Measurements from ENCODE around the gene HINFP.

HINFP gene

DNA sequence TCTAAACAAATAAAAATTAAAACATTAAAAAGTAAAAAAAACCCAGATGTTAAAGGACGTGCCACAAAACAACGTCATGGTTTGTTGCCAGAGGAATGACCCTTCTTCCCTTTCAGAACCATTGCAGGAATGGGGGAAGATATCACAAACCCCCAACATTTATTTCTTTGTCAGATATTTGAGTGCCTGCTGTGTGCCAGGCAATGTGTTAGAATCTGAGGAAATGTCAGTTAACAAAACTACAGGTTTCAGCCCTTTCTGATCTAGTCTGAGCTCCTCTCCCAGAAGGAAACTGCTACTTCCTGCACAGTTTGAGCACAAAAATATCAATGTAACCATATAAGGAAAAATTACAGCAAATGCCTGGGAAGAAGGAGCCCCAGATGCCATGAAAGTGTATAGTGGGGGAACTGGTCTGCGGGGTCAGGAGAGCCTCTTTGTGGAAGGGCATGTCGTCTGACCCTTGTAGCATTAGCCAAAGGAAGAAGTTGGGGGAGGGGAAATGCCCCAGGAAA lies 56.8 kb downstream of the HINFP start:
- Histone ChIP-seq H3K27me3 (ENCODE audit: insufficient read depth, poor library complexity, severe bottlenecking) (no peaks in the 10 kb centered on the region), H3K4me3 (replicated peaks; ENCODE audit: insufficient read depth, low read length) (no peak overlapping the region), H3K27ac (replicated peaks) (peak overlapping the region; percentile 55)
- TF ChIP-seq SPI1 (IDR thresholded peaks at IDR 0.05; ENCODE audit: borderline replicate concordance, low read depth) = no peak
- TF ChIP-seq, protein P1, sequence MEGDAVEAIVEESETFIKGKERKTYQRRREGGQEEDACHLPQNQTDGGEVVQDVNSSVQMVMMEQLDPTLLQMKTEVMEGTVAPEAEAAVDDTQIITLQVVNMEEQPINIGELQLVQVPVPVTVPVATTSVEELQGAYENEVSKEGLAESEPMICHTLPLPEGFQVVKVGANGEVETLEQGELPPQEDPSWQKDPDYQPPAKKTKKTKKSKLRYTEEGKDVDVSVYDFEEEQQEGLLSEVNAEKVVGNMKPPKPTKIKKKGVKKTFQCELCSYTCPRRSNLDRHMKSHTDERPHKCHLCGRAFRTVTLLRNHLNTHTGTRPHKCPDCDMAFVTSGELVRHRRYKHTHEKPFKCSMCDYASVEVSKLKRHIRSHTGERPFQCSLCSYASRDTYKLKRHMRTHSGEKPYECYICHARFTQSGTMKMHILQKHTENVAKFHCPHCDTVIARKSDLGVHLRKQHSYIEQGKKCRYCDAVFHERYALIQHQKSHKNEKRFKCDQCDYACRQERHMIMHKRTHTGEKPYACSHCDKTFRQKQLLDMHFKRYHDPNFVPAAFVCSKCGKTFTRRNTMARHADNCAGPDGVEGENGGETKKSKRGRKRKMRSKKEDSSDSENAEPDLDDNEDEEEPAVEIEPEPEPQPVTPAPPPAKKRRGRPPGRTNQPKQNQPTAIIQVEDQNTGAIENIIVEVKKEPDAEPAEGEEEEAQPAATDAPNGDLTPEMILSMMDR (IDR thresholded peaks at IDR 0.05; ENCODE audit: insufficient read depth, low read length) = no peak
- no peak for TF ChIP-seq GABPA (IDR thresholded peaks at IDR 0.05; ENCODE audit: low read depth)
- TF ChIP-seq REST (IDR thresholded peaks at IDR 0.05; ENCODE audit: insufficient replicate concordance, low read depth) = no peak
- no peak for TF ChIP-seq POLR2AphosphoS5 (IDR thresholded peaks at IDR 0.05; ENCODE audit: low read depth)
- DNase-seq (ENCODE audit: low read depth in 1 of 2, low spot score in 1 of 2) = no peak

GRCh38 chr11:119179342-119179741 lies 58.0 kb downstream of the HINFP start:
- H3K27ac ChIP-seq (replicated peaks) = no peak overlapping the region
- TF ChIP-seq POLR2AphosphoS5 (IDR thresholded peaks at IDR 0.05; ENCODE audit: low read depth) (no peak), GABPA (IDR thresholded peaks at IDR 0.05; ENCODE audit: low read depth) (no peak), REST (IDR thresholded peaks at IDR 0.05; ENCODE audit: insufficient replicate concordance, low read depth) (no peak), SPI1 (IDR thresholded peaks at IDR 0.05; ENCODE audit: borderline replicate concordance, low read depth) (no peak)
- TF ChIP-seq, protein P1 (IDR thresholded peaks at IDR 0.05; ENCODE audit: insufficient read depth, low read length) = no peak
- no peak for DNase-seq (ENCODE audit: low read depth in 1 of 2, low spot score in 1 of 2)
- no peaks in the 10 kb centered on the region for H3K27me3 ChIP-seq (ENCODE audit: insufficient read depth, poor library complexity, severe bottlenecking)
- no peak overlapping the region for H3K4me3 ChIP-seq (replicated peaks; ENCODE audit: insufficient read depth, low read length)

- no peak overlapping the region for H3K27ac ChIP-seq (replicated peaks)
- TF ChIP-seq POLR2AphosphoS5 (IDR thresholded peaks at IDR 0.05; ENCODE audit: low read depth) (no peak), SPI1 (IDR thresholded peaks at IDR 0.05; ENCODE audit: borderline replicate concordance, low read depth) (no peak), REST (IDR thresholded peaks at IDR 0.05; ENCODE audit: insufficient replicate concordance, low read depth) (no peak), GABPA (IDR thresholded peaks at IDR 0.05; ENCODE audit: low read depth) (no peak)
- TF ChIP-seq, protein P1 (IDR thresholded peaks at IDR 0.05; ENCODE audit: insufficient read depth, low read length) = no peak
- no peak overlapping the region for H3K4me3 ChIP-seq (replicated peaks; ENCODE audit: insufficient read depth, low read length)
- no peak for DNase-seq (ENCODE audit: low read depth in 1 of 2, low spot score in 1 of 2)
- no peaks in the 10 kb centered on the region for H3K27me3 ChIP-seq (ENCODE audit: insufficient read depth, poor library complexity, severe bottlenecking)
These were observed 58.6 kb downstream of the HINFP start for GRCh38 chr11:119179983-119180382.

Measured in HL-60 (cell line).